Adrenal gland (tissue), 5 donors: ENCODE results near the gene NPIPA1.
"Not testable (repeated sequence)": the region's sequence is repeated elsewhere in the genome, so short reads cannot be mapped to it uniquely, and the experiment has no call there.

Experiments used
- POLR2A ChIP-seq, 2 donors: fragments of 450-650 bp; IDR thresholded peaks; one replicate each; pipeline ENCODE4 v1.6.1; 2017; ENCODE audit warnings: antibody characterized with exemption in 2 of 2, mild to moderate bottlenecking in 2 of 2, moderate library complexity in 1 of 2
- TF ChIP-seq, protein P1 (sequence below), 6 experiments: fragments of 450-650 bp in 4 of 6; fragments of 200-600 bp in 2 of 6; sonication (generic) in 1 of 6; IDR thresholded peaks; 1 replicate in 5 of 6; 2 replicates in 1 of 6; pipeline versions ENCODE4 v1.5.1 to v1.8.0; 2016 to 2021; ENCODE audit warnings: antibody characterized with exemption in 6 of 6, mild to moderate bottlenecking in 2 of 6, moderate library complexity in 1 of 6
- donor health status: DM: no; HTN: no; CAD: no.

DNA sequence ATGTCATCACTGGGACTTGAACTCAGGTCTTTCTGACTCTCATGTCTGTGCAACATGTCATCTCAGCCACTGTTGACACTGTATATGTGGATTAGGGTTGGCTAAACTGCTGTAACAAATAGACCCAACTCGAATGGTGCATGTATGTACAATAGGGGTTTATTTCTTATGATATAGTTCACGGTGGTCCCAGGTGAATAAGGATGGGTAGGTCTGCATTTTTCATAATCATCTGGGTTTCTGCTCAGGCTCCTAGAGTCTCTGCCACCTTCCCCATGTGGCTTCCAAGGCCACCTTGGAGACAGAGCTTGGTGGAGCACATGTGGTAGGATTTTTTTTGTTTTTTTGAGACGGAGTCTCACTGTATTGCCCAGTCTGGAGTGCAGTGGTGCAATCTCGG, 27.5 kb upstream of the NPIPA1 start:
- not testable (repeated sequence) for TF ChIP-seq POLR2A (IDR thresholded peaks at IDR 0.05)
- TF ChIP-seq, protein P1, sequence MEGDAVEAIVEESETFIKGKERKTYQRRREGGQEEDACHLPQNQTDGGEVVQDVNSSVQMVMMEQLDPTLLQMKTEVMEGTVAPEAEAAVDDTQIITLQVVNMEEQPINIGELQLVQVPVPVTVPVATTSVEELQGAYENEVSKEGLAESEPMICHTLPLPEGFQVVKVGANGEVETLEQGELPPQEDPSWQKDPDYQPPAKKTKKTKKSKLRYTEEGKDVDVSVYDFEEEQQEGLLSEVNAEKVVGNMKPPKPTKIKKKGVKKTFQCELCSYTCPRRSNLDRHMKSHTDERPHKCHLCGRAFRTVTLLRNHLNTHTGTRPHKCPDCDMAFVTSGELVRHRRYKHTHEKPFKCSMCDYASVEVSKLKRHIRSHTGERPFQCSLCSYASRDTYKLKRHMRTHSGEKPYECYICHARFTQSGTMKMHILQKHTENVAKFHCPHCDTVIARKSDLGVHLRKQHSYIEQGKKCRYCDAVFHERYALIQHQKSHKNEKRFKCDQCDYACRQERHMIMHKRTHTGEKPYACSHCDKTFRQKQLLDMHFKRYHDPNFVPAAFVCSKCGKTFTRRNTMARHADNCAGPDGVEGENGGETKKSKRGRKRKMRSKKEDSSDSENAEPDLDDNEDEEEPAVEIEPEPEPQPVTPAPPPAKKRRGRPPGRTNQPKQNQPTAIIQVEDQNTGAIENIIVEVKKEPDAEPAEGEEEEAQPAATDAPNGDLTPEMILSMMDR (IDR thresholded peaks at IDR 0.05), result not testable (repeated sequence)
